Neural crest cell (in vitro differentiated cells): ENCODE measurements around the gene CYSRT1. TPM values are rescaled to one million over a fixed set of nuclear protein-coding genes. Genes with fewer than 3 reads are reported as not detected.
A peak's percentile ranks its signal among the peaks of the same experiment; 100 is the strongest.

Source experiments
- DNase-seq: peaks from one replicate; pipeline ENCODE4 v3.0.0; 2021; ENCODE audit warnings: low read depth, mixed read lengths, low spot score
- H3K27ac Mint-ChIP-seq: one replicate; pipeline ENCODE4 v1.8.0; 2021; ENCODE audit warnings: mild to moderate bottlenecking, mixed read lengths; ENCODE audit not compliant: unreplicated experiment
- H3K27me3 Mint-ChIP-seq: 2 replicates; pipeline ENCODE4 v1.8.0; 2021; ENCODE audit warnings: low read depth, mild to moderate bottlenecking, mixed read lengths
- H3K36me3 Mint-ChIP-seq: 2 replicates; pipeline ENCODE4 v1.8.0; 2021; ENCODE audit warnings: low read depth, mild to moderate bottlenecking, mixed read lengths
- H3K4me1 Mint-ChIP-seq: 2 replicates; pipeline ENCODE4 v1.8.0; 2021; ENCODE audit warnings: mixed read lengths
- H3K4me3 Mint-ChIP-seq: one replicate; pipeline ENCODE4 v1.8.0; 2021; ENCODE audit warnings: mild to moderate bottlenecking, mixed read lengths
- H3K9me3 Mint-ChIP-seq: 2 replicates; pipeline ENCODE4 v1.8.0; 2021; ENCODE audit warnings: mixed read lengths
- long read RNA-seq: library from polyadenylated mRNA; unstranded; transcript quantifications from one replicate; pipeline ENCODE4 v2.0.0, GENCODE V29; 2020
- total RNA-seq: library from RNA; stranded (reverse); gene quantifications from 2 replicates; pipeline ENCODE4 v1.2.1, GENCODE V29; 2021
- TF ChIP-seq, protein P1 (sequence below): fragments of 200-600 bp; sonication (generic); conservative IDR thresholded peaks from 2 replicates; pipeline ENCODE4 v1.5.0; 2021; ENCODE audit warnings: antibody characterized with exemption, mild to moderate bottlenecking

The CYSRT1 gene
- 1.2 and 1.6 TPM in 2 replicates for total RNA-seq
- long read RNA-seq: 0 reads

DNA sequence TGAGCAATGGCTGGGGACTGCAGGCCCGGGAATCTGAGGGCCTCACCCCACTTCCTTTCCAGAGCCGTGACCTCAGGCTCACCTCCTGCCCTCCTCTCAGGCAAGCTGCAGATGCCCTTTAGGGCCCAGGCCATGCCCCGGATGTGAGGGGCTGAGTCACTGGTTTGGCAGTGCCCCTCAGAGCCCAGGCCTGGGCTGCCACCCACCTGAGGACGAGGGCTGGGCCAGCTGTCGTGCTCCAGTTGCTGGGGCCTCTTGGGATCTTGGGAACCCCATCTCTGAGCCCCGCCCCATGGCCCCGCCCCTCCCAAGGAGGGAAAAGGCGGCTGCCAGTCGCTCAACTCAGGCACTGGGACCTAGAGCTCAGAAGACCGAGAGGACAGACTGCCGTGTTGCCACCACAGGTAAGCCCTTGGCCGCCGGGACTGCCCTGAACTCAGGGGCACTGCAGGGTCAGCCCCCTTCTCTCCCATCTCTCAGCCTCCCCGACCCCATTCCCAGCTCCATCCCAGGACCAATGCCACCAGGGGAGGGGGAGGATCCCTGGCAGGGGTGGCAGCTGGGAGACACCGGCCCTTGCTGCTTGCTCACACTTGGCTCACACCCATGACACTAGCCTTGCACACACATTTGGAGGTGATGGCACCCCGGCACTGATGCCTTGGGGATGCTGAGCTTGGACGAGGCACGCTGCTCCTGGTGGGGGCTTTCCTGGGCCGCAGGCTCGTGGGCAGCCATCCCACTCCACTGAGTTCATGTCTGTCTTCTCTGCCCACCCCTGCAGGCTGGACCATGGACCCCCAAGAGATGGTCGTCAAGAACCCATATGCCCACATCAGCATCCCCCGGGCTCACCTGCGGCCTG is at the start of gene CYSRT1:
Gene CYSRT1 (plus strand): TSS at position 345 of the 865 bp plus-strand sequence. CDS start 448 bp downstream, at position 793.
- Mint-ChIP-seq H3K27me3 (peaks cover 6% of the 10 kb centered on the region), H3K4me1 (peaks cover 4% of the 10 kb centered on the region), H3K9me3 (no peaks in the 10 kb centered on the region), H3K36me3 (no peaks in the 10 kb centered on the region), H3K4me3 (peak within 1 kb of the TSS; percentile 85), H3K27ac (no peak within 1 kb of the TSS)
- no peak for DNase-seq
- TF ChIP-seq, protein P1, sequence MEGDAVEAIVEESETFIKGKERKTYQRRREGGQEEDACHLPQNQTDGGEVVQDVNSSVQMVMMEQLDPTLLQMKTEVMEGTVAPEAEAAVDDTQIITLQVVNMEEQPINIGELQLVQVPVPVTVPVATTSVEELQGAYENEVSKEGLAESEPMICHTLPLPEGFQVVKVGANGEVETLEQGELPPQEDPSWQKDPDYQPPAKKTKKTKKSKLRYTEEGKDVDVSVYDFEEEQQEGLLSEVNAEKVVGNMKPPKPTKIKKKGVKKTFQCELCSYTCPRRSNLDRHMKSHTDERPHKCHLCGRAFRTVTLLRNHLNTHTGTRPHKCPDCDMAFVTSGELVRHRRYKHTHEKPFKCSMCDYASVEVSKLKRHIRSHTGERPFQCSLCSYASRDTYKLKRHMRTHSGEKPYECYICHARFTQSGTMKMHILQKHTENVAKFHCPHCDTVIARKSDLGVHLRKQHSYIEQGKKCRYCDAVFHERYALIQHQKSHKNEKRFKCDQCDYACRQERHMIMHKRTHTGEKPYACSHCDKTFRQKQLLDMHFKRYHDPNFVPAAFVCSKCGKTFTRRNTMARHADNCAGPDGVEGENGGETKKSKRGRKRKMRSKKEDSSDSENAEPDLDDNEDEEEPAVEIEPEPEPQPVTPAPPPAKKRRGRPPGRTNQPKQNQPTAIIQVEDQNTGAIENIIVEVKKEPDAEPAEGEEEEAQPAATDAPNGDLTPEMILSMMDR: no peak

DNA sequence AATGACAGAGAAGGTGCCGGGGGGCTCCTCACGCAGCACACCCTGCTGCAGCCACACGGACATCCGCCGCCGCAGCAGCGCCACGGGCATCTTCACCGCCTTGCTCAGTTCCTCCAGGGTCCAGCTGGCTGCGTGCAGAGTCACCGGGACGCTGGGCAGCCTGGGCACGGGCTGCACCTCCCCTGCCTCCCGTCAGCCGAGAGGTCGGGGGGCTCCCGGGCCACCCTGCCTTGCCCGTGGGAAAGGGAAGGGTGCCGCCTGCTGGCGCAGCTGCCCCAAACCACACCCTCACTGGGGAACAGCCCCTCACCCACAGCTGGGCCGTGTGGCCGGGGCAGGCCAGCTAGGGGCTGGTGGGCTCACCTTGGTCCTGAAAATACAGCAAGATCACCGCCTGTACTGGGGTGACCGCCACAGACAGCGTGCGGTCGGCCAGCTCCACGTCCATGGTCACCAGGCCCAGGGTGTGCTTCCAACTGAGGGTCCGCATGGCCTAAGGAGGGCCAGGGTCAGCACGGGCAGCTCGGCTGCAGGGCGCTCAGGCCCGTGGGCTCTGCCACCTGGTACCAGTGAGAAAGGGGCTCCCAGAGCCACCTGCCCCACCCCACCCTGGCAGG is 49.5 kb upstream of the CYSRT1 start:
- DNase-seq: no peak
- TF ChIP-seq, protein P1: no peak
- Mint-ChIP-seq H3K4me1 (no peaks in the 10 kb centered on the region), H3K27ac (no peak overlapping the region), H3K9me3 (no peaks in the 10 kb centered on the region), H3K4me3 (no peak overlapping the region), H3K27me3 (peaks cover 57% of the 10 kb centered on the region), H3K36me3 (peaks cover 2% of the 10 kb centered on the region)

DNA sequence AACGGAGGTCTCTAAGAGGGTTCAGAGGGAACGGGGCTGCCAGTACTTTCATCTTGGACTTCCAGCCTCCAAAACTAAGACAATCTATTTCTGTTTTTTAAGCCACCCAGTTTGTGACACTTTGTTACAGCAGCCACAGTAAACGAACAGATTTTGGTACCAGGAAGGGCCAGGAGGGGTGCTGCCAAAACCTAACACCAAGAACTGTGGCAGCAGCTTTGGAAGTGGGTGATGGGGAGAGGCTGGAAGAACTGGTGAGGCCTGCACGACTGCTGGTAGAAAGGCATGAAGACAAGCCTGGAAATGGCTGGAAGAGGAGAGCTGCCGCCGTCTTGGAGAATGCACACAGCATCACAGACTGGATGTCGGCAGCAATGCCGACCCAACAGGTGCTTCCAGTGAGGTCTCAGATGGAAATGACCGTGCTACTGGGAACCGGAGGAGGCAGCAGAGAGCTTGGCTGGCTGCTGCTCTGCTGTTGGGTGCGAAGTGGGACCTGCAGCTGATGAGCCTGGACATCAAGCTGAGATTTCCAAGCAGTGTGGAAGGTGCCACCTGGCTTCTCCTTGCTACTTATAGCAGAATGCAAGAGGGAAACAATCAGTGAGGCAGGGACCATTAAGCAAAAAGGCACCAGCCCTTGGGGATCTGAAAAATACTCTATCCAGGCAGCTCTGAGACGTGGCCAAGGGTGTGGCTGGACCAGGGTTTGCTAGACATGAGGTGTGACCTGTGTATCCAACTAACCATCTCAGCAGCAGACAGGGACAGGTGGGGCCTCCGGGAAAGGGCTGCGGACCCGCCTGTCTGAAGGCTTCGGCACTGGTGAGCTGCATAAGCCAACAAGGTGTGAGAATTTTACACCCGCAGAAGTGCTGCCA is 48.4 kb upstream of the CYSRT1 start:
- peak overlapping the region; percentile 7 for H3K4me3 Mint-ChIP-seq
- H3K36me3 Mint-ChIP-seq: peaks cover 2% of the 10 kb centered on the region
- no peaks in the 10 kb centered on the region for H3K9me3 Mint-ChIP-seq
- no peaks in the 10 kb centered on the region for H3K4me1 Mint-ChIP-seq
- DNase-seq: no peak
- TF ChIP-seq, protein P1: peak; percentile 63
- no peak overlapping the region for H3K27ac Mint-ChIP-seq
- peaks cover 46% of the 10 kb centered on the region for H3K27me3 Mint-ChIP-seq

DNA sequence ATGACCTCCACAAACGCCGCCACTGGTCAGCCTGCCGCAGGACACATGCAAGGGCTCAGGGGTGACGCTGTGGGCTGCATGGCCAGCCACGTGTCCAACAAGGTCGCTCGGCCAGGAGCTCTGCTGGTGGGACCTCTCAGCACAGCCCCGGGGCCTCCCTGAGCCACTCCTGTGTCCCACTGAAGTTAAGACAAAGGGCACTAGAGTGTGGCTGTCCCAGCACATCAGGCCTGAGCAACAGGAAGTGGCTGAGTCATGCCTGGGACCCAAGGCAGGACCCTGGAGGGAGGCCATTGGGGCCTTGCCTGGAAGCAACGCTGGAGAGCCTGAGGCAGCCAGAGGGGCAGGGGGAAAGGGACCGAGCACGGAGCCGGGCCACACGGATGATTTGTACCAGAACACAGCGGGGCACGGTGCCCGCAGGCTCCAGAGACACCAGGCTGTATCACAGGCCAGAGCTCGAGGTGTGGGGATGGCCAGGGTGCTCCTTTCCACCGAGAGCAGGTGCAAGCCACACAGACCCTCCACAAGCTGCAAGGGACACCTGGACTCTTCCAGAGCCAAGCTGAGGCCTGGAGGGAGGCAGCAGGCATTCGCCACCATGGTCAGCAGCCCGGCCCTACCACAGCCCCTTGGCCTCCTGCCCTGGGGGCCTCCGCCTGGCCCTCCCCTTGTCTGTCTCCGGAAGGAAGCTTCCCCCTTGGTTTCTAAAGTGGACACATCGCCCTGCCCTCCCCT is 46.6 kb upstream of the CYSRT1 start:
- H3K27ac Mint-ChIP-seq: no peak overlapping the region
- H3K36me3 Mint-ChIP-seq: peaks cover 2% of the 10 kb centered on the region
- no peaks in the 10 kb centered on the region for H3K9me3 Mint-ChIP-seq
- no peak overlapping the region for H3K4me3 Mint-ChIP-seq
- H3K4me1 Mint-ChIP-seq: no peaks in the 10 kb centered on the region
- DNase-seq: no peak
- TF ChIP-seq, protein P1: no peak
- H3K27me3 Mint-ChIP-seq: peaks cover 32% of the 10 kb centered on the region
